Cardiac fibroblast (primary cell): ENCODE results near the gene WIPI1.

Source experiments
- DNase-seq, 2 donors: peaks; one replicate each; pipeline versions ENCODE4 v3.0.0 to v3.0.0-alpha.2; 2010; ENCODE audit warnings: low read depth in 2 of 2
- H3K4me3 ChIP-seq, 2 donors: replicated peaks in 1 of 2; 1 replicate in 1 of 2; 2 replicates in 1 of 2; pipeline ENCODE4 v1.5.1; 2011; ENCODE audit warnings: low read depth in 2 of 2, low read length in 2 of 2, mild to moderate bottlenecking in 2 of 2, moderate library complexity in 1 of 2
- TF ChIP-seq, protein P1 (sequence below): IDR thresholded peaks from one replicate; pipeline ENCODE4 v1.5.1; 2011; ENCODE audit warnings: low read depth, mild to moderate bottlenecking, low read length, inconsistent platforms

WIPI1 gene, protein sequence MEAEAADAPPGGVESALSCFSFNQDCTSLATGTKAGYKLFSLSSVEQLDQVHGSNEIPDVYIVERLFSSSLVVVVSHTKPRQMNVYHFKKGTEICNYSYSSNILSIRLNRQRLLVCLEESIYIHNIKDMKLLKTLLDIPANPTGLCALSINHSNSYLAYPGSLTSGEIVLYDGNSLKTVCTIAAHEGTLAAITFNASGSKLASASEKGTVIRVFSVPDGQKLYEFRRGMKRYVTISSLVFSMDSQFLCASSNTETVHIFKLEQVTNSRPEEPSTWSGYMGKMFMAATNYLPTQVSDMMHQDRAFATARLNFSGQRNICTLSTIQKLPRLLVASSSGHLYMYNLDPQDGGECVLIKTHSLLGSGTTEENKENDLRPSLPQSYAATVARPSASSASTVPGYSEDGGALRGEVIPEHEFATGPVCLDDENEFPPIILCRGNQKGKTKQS

DNA sequence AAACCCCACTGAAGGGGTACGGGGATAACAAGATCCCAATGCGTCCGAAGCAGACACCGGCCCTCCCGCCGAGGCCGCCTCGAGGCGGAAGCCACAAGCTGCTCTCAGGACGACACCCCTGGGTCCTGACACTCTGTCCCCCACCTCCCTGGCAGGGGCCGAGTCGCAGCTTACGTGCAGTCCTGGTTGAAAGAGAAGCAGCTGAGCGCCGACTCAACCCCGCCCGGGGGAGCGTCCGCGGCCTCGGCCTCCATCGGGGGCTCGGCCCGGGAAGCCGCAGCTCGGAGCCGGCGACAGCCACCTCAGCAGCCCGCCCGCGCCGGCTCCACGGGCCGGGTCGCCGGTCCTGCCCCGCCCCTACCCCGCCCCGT is at the start of gene WIPI1:
Gene WIPI1, minus strand, starts transcription at position 329 of the 371 bp plus-strand sequence. Its CDS starts 75 bp downstream, at position 254.
- TF ChIP-seq, protein P1, sequence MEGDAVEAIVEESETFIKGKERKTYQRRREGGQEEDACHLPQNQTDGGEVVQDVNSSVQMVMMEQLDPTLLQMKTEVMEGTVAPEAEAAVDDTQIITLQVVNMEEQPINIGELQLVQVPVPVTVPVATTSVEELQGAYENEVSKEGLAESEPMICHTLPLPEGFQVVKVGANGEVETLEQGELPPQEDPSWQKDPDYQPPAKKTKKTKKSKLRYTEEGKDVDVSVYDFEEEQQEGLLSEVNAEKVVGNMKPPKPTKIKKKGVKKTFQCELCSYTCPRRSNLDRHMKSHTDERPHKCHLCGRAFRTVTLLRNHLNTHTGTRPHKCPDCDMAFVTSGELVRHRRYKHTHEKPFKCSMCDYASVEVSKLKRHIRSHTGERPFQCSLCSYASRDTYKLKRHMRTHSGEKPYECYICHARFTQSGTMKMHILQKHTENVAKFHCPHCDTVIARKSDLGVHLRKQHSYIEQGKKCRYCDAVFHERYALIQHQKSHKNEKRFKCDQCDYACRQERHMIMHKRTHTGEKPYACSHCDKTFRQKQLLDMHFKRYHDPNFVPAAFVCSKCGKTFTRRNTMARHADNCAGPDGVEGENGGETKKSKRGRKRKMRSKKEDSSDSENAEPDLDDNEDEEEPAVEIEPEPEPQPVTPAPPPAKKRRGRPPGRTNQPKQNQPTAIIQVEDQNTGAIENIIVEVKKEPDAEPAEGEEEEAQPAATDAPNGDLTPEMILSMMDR = no peak
- no peak for DNase-seq
- peak within 1 kb of the TSS; percentile 87 to 90 for H3K4me3 ChIP-seq

DNA sequence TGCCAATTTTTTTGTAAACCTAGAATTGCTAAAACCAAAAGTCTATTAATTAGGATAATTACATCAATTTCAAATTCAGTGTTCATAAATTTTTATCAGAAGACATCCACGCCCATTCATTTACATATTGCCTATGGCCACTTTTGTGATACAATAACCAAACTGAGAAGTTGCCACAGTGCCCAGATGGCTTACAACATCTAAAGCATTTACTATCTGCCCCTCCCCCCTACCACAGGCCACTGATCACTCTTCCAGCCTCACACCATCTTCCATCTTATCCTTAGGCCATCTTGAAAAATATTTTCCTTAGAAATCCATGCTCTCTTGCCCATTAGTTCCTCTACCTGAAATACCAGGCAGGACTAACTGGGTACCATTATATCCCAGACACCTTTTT is 48.7 kb upstream of the WIPI1 start:
- TF ChIP-seq, protein P1 = no peak
- no peak for DNase-seq
- H3K4me3 ChIP-seq = no peak overlapping the region

DNA sequence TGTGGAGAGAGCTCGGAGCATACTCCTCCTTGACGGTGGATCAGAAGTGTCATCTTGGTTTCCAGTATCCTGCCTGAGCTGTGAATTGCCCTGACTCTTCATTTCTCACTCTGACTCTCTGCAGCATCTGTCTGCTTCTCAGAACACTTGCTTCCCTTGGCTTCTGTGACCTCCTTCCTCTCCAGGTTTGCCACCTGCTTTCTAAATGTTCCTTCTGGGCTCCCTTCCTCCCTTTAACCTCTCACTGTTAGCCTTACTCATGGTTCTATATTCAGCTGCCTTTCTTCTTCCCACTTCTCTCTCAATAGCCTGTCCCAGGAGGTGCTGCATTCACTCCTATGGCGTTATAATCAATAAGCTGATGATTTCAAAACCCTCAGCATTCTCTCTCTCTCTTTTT is 43.8 kb upstream of the WIPI1 start:
- TF ChIP-seq, protein P1 = no peak
- H3K4me3 ChIP-seq = no peak overlapping the region

DNA sequence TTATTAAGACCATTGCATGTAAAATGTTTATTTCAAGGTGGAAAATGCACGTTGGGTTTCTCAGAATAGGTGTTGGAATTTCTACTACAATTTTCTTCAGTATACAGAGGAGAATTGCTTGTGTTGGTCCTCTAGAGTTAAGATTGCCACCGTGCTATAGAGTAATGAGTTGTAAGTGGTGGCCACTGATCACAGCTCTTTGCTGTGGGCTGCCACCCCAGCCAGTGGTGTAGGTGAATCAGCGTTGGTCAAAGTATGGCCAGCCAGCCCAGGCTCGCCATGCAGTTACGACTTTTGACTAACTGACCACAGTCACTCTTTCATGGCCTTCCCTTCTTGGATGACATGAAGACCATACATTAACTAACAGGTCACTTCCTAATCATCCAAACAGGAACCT is 42.3 kb upstream of the WIPI1 start:
- no peak overlapping the region for H3K4me3 ChIP-seq
- no peak for DNase-seq
- TF ChIP-seq, protein P1 = no peak

More for the DNA sequence above, 43.8 kb upstream of the WIPI1 start:
- DNase-seq = no peak

DNA sequence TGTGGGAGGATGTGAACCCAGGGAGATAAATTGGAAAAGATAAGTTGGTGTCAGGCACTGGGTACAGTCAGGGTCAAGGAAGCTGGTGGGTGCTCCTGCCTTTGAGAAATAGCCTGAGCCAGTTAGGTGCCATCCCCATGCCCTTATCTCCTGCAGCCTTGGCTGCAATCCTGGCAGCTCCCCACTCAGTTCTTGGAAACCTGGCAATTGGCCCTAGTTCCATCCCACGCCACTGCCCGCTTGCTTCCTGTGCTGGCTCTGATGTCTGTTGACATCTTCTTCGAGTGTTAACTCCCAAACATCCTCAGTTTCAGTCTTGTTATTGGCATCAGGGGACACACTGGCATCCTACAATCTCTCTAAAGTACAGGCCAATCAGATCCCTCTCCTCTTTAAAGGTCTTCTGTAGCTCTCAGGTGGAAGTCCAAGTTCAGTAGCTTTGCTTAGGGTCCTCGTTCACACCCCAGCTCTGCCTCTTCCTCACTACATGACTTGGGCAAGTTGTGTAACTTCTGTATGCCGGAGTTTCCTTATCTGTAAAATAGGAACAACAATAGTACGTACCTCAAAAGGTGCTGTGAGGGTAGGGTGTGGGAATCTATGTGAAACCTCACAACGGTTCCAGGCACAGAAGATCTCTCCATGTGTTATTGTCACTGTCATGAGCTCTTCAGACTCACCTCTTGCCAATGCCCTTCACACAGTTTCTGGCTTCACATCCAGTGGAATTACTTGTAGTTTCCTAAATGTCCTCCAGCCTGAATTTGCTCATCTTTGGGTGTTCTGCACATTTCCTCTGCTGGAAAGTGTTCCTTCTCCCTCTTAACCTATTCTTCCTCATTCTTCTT is 41.4 kb upstream of the WIPI1 start:
- TF ChIP-seq, protein P1 = no peak
- no peak overlapping the region for H3K4me3 ChIP-seq
- peak in 1 of 2 donors; percentile 60 for DNase-seq

DNA sequence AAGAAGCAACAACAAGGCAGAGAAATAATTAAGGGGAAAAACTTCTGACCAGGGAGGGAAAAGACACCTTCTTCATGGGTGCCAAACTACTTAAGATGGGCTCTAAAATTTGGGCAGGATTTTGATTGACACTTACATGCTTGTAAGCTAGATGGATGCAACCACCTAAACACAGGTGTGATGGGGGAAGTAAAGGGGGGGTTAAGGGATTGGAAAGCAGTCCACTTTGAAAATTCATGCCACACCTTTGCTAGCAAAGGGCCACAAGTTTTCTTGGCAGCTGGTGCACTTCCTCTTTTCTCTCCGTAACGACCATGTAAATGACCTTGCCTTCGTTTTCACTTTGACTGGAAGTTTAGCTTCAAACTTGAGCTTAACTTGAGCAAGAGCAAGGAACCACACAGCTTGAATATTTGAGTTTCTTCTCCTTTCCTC is 40.6 kb upstream of the WIPI1 start:
- TF ChIP-seq, protein P1 = no peak
- no peak for DNase-seq
- no peak overlapping the region for H3K4me3 ChIP-seq
